A673 (cell line): ENCODE data around the gene SORCS3.

ENCODE experiments used
- CTCF ChIP-seq: fragments of 300-800, 200-600 bp; sonication (generic); conservative IDR thresholded peaks from 2 replicates; pipeline ENCODE4 v1.5.1; 2017; ENCODE audit warnings: low read depth, mild to moderate bottlenecking, antibody characterized with exemption, low read length, moderate library complexity, mixed read lengths
- EZH2 ChIP-seq: fragments of 200-600 bp; sonication (generic); IDR thresholded peaks from 2 replicates; pipeline ENCODE4 v1.6.1; 2017; ENCODE audit warnings: borderline replicate concordance, low read depth, mild to moderate bottlenecking, mixed read lengths, antibody characterized with exemption, low read length; ENCODE audit not compliant: poor library complexity, severe bottlenecking

- TF ChIP-seq CTCF (no peak), EZH2 (no peak)
Measured at GRCh38 chr10:105113666-105114065, 472.6 kb downstream of the SORCS3 start.
